GM21619 (cell line): ENCODE measurements around the gene GGCX.
A peak's percentile ranks its signal among the peaks of the same experiment; 100 is the strongest.
"Not testable (repeated sequence)": the region's sequence is repeated elsewhere in the genome, so short reads cannot be mapped to it uniquely, and the experiment has no call there.

Experiments used
- ATAC-seq: cut with Tn5 transposase; IDR thresholded peaks from one replicate; pipeline ENCODE4 v1.9.1; 2021; ENCODE audit not compliant: unreplicated experiment

GGCX gene

DNA sequence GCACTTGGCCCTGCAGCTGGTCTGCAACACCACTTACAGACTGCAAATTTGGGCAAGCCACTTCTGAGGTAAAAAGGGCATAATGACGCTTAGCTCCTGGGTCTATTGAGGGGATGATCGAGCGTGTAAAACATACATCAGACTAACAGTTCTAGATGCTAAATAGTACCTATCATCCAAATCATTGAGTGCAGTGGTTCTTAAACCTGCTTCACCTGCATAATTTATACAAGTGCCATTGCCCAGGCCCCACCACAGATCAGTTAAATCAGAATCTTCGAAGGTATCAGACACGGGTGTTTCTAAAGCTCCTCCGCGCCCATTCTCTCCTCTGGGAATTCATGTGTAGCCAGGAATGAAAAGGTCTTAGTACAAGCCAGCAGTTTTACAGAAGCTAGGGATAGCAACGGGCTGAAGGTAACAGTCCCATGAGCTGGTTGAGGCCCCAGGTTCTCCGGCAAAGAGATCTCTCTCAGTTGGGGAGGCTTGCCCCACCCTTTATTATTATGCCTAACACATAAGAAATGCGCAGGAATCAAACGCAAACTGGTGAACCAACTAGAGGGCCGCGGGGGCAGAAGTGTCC is 33.5 kb upstream of the GGCX start:
- no peak for ATAC-seq

DNA sequence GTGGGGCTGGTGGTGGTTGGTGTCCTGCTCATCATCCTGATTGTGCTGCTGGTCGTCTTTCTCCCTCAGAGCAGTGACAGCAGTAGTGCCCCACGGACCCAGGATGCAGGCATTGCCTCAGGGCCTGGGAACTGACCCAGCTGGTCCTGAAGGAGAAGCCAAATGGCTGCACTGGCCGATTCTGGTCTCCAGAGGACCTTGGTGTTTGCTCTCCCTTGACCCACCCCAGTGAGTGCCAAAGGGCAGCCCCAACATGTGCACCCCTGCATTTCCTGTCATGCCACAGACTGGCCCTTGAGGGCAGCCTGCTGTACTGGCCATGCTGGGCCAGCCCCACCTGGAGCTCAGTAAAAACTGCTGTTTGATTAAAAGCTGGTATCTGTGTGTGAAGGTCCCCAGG is 31.7 kb upstream of the GGCX start:
- ATAC-seq, result no peak

DNA sequence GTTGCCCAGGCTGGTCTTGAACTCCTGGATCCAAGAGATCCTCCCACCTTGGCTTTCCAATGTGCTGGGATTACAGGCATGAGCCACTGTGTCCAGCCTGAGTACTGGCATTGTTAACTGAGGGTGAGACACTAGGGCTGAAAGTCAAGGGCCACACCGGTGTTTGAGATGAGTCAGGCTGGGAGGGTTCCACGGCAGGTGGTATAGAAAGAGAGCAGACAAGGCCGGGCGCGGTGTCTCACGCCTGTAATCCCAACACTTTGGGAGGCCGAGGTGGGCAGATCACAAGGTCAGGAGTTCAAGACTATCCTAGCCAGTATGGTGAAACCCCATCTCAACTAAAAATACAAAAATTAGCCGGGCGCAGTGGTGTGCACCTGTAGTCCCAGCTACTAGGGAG is 31.0 kb upstream of the GGCX start:
- not testable (repeated sequence) for ATAC-seq

- ATAC-seq, result no peak
These were observed 30.3 kb upstream of the GGCX start for GRCh38 chr2:85591563-85591962.

- no peak for ATAC-seq
These were observed 29.7 kb upstream of the GGCX start for GRCh38 chr2:85590950-85591349.

- no peak for ATAC-seq
These were observed 28.9 kb upstream of the GGCX start for GRCh38 chr2:85589982-85590791.

GRCh38 chr2:85589181-85589580 is 27.9 kb upstream of the GGCX start:
- no peak for ATAC-seq

DNA sequence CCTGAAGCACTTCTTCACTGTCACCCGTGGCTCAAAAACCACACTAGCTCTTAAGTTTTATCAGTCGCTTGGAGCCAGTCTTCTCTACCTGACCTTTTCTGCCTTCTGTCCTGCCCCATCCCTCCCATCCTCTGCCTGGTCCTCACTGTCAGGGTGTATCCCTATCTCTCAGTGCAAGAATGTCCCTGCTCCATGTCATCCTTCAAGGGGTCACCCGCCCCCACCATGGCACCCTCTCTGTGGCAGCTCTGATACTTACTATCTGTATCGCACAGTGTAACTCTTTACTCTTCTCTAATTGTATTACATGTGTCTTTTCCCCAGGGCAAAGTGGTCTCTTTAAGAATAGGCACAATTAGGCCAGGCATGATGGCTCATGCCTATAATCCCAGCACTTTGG is 27.4 kb upstream of the GGCX start:
- ATAC-seq, result no peak

GRCh38 chr2:85588236-85588635 is 26.9 kb upstream of the GGCX start:
- no peak for ATAC-seq

GRCh38 chr2:85585781-85586105 is 24.4 kb upstream of the GGCX start:
- no peak for ATAC-seq

- ATAC-seq, result peak; percentile 40
These were observed 23.8 kb upstream of the GGCX start for GRCh38 chr2:85584857-85585780.

GRCh38 chr2:85584354-85584856 is 23.1 kb upstream of the GGCX start, which contains the start of gene VAMP5:
Gene VAMP5, plus strand, starts transcription at chr2:85584431. Its CDS starts 60 bp downstream, at chr2:85584491.
- peak; percentile 62 for ATAC-seq

- ATAC-seq, result no peak
These were observed 22.5 kb upstream of the GGCX start for GRCh38 chr2:85583667-85584353.

GRCh38 chr2:85582492-85582891 is 21.2 kb upstream of the GGCX start:
- ATAC-seq, result no peak

- ATAC-seq, result no peak
These were observed 18.9 kb upstream of the GGCX start for GRCh38 chr2:85580206-85580605.

- no peak for ATAC-seq
These were observed 18.1 kb upstream of the GGCX start for GRCh38 chr2:85579266-85579935.

DNA sequence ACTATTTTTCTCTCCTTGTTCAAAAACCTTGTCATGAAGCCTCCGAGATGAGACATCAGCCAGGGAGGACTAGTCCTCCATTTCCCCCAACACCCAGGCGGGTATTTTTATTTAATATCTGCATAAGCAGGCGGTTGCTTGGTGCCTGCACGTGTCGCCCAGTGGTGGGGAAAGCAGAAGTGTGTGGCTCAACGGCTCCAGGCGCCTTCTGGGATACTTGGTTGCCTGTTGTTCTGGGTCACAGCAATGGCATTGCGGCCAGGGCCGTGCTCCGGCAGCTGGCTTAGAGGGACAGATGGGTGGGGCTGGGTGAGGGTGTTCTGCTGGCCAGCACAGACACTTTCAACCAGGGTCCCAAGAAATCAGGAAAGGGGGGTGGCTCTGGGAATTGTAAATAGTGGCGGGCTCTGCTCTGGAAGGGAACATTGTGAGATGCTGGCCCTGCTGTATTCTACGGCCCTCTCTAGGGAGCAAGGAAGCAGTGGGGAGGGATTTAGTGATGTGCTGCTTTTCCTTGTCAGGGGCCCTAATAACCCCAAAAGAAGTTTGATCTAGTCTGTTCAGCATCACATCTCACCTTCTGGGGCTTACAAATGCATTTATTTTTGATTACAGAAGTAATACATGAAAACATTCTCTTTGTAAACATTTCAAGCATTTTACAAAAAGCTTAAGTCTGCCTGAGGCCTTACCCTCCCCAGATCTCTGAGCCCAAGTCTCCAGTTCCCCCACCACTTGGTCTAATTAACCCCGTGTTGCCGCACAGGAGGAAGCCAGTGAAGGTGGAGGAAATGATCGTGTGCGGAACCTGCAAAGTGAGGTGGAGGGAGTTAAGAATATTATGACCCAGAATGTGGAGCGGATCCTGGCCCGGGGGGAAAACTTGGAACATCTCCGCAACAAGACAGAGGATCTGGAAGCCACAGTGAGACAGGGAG is 17.2 kb upstream of the GGCX start:
- peak; percentile 24 for ATAC-seq

DNA sequence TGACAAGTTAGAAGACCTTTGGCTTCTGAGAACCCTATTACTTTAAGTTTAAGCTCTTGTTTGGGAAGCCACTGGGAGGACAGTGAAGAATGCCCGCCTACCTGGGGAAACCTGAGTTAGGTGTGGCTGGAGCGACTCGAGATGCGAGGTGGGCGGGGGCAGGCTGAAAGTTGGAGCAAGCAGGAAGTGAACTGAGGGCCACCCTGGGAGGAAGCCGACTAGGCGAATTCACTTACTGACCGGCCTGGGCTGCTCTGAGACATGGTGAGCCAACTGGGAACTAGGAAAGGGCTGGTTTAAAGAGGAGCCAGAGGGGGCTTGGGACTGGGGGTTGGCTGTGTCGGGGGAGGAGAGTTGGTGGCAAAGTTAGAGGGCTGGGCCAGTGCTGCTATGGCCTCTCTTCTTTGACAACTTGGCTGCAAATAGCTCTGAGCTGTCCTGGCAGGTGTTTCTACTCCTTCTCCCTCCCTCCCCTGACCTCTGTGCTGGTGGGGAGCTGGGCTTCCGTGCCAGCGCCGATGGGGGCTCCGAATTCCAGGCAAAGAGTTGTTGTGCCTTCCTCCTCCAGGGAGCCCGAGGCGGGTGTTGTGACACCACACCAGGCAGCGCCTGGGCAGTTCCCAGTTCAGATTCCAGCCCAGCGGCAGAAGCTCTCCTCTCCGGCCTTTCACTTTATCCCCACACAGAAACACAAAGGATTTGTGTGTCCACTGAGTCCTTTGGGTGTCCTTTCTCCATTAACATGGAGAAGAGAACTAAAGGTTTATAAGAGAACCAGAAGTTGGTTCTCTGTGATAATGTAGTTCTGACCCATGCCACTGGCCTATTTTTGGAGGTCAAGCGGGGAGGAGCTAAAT is 16.3 kb upstream of the GGCX start, which contains the start of gene VAMP8:
Gene VAMP8 (plus strand): TSS at position 201 of the 857 bp plus-strand sequence. CDS start 61 bp downstream, at position 262.
- peak; percentile 69 for ATAC-seq
